DOHH2 (cell line): ENCODE measurements around the gene KRTAP9-7.

Source experiments
- H3F3A ChIP-seq: fragments of 200-600 bp; sonication (generic), shearing (Covaris generic); 2 replicates; pipeline ENCODE4 v1.6.0; 2016; ENCODE audit warnings: antibody characterized with exemption, mild to moderate bottlenecking; ENCODE audit not compliant: control insufficient read depth, insufficient read depth
- H3K27ac ChIP-seq: fragments of 200-600 bp; sonication (generic); 2 replicates; pipeline ENCODE4 v1.5.1; 2014; ENCODE audit warnings: low read depth, mild to moderate bottlenecking, low read length, moderate library complexity
- H3K27me3 ChIP-seq: fragments of 200-600 bp; sonication (generic); 2 replicates; pipeline ENCODE4 v1.6.1; 2014; ENCODE audit warnings: mild to moderate bottlenecking, low read length, mixed read lengths; ENCODE audit not compliant: control insufficient read depth
- H3K36me3 ChIP-seq: fragments of 200-600 bp; sonication (generic); 2 replicates; pipeline ENCODE4 v1.6.1; 2014; ENCODE audit warnings: mild to moderate bottlenecking, low read length, moderate library complexity, mixed read lengths; ENCODE audit not compliant: control insufficient read depth
- H3K4me1 ChIP-seq: fragments of 200-600 bp; sonication (generic); 2 replicates; pipeline ENCODE4 v1.6.1; 2014; ENCODE audit warnings: mild to moderate bottlenecking, low read length, mixed read lengths; ENCODE audit not compliant: control insufficient read depth
- H3K4me2 ChIP-seq: fragments of 200-600 bp; sonication (generic); 2 replicates; pipeline ENCODE4 v1.6.0; 2014; ENCODE audit warnings: mild to moderate bottlenecking, low read length, moderate library complexity
- H3K4me3 ChIP-seq: fragments of 200-600 bp; sonication (generic); 2 replicates; pipeline ENCODE4 v1.5.1; 2014; ENCODE audit warnings: mild to moderate bottlenecking, low read length, mixed read lengths
- H3K79me2 ChIP-seq: fragments of 200-600 bp; sonication (generic); 2 replicates; pipeline ENCODE4 v1.6.1; 2014; ENCODE audit warnings: mild to moderate bottlenecking, low read length, mixed read lengths; ENCODE audit not compliant: control insufficient read depth
- H3K9me2 ChIP-seq: fragments of 200-600 bp; sonication (generic); replicated peaks from 2 replicates; pipeline ENCODE4 v1.6.1; 2014; ENCODE audit warnings: mild to moderate bottlenecking, low read length, mixed read lengths; ENCODE audit not compliant: control insufficient read depth
- H3K9me3 ChIP-seq: fragments of 200-600 bp; sonication (generic); 2 replicates; pipeline ENCODE4 v1.6.1; 2014; ENCODE audit warnings: antibody characterized with exemption, low read length, mixed read lengths; ENCODE audit not compliant: control insufficient read depth, insufficient read depth
- H4K20me1 ChIP-seq: fragments of 200-600 bp; sonication (generic); 2 replicates; pipeline ENCODE4 v1.6.0; 2014; ENCODE audit warnings: low read depth, mild to moderate bottlenecking, antibody characterized with exemption, low read length, moderate library complexity; ENCODE audit not compliant: control insufficient read depth, insufficient read depth
- CTCF ChIP-seq: fragments of 200-600 bp; sonication (generic); IDR thresholded peaks from one replicate; pipeline ENCODE4 v1.5.1; 2014; ENCODE audit warnings: antibody characterized with exemption, mild to moderate bottlenecking, low read depth, low read length; ENCODE audit not compliant: poor library complexity, severe bottlenecking
- EZH2phosphoT487 ChIP-seq: fragments of 200-600 bp; sonication (generic); IDR thresholded peaks from 2 replicates; pipeline ENCODE4 v1.6.1; 2017; ENCODE audit warnings: borderline replicate concordance, mild to moderate bottlenecking, antibody characterized with exemption, low read length, moderate library complexity, mixed read lengths

Gene KRTAP9-7

GRCh38 chr17:41311111-41311510 is 35.6 kb downstream of the KRTAP9-7 start:
- peaks cover 20% of the 10 kb centered on the region for H3F3A ChIP-seq
- peaks cover 34% of the 10 kb centered on the region for H3K4me1 ChIP-seq
- H3K36me3 ChIP-seq = no peaks in the 10 kb centered on the region
- H3K27ac ChIP-seq = no peak overlapping the region
- H3K27me3 ChIP-seq = no peaks in the 10 kb centered on the region
- TF ChIP-seq CTCF (no peak), EZH2phosphoT487 (no peak)
- H3K4me2 ChIP-seq = no peak overlapping the region
- no peaks in the 10 kb centered on the region for H3K9me2 ChIP-seq
- no peaks in the 10 kb centered on the region for H3K79me2 ChIP-seq
- no peak overlapping the region for H3K4me3 ChIP-seq
- H3K9me3 ChIP-seq = no peaks in the 10 kb centered on the region
- H4K20me1 ChIP-seq = peaks cover 4% of the 10 kb centered on the region; the same call in 1 of the 2 replicates

- no peaks in the 10 kb centered on the region for H3K9me2 ChIP-seq
- H3K36me3 ChIP-seq = no peaks in the 10 kb centered on the region
- no peak within 1 kb of the TSS for H3K4me3 ChIP-seq
- no peaks in the 10 kb centered on the region for H3F3A ChIP-seq
- H3K27me3 ChIP-seq = no peaks in the 10 kb centered on the region
- peaks cover 6% of the 10 kb centered on the region for H3K4me1 ChIP-seq
- H3K79me2 ChIP-seq = no peaks in the 10 kb centered on the region
- H4K20me1 ChIP-seq = no peaks in the 10 kb centered on the region
- H3K27ac ChIP-seq = no peak within 1 kb of the TSS
- no peak within 1 kb of the TSS for H3K4me2 ChIP-seq
- H3K9me3 ChIP-seq = peaks cover 10% of the 10 kb centered on the region
- TF ChIP-seq EZH2phosphoT487 (no peak), CTCF (no peak)
Observed at GRCh38 chr17:41315204-41315794, 39.8 kb downstream of the KRTAP9-7 start, which contains the start of gene KRTAP17-1. Gene KRTAP17-1 (minus strand): TSS chr17:41315710. CDS start chr17:41315650, 60 bp downstream.

- Histone ChIP-seq H3K36me3 (no peaks in the 10 kb centered on the region; the same call in 1 of the 2 replicates), H3K27ac (no peak overlapping the region), H3K4me3 (no peak overlapping the region), H3K9me3 (peaks cover 16% of the 10 kb centered on the region), H4K20me1 (no peaks in the 10 kb centered on the region), H3K27me3 (no peaks in the 10 kb centered on the region), H3K9me2 (no peaks in the 10 kb centered on the region), H3K4me1 (peaks cover 12% of the 10 kb centered on the region), H3K4me2 (no peak overlapping the region), H3F3A (no peaks in the 10 kb centered on the region), H3K79me2 (no peaks in the 10 kb centered on the region)
- TF ChIP-seq CTCF = no peak
- no peak for TF ChIP-seq EZH2phosphoT487
Observed at GRCh38 chr17:41315814-41316445, 40.4 kb downstream of the KRTAP9-7 start.
